NCI-H2107 treated with DMSO at 0.1 percent for 48 hours (cell line): Measurements from ENCODE around the gene AGBL1.

Source experiments
- DNase-seq: peaks from one replicate; lab custom pipeline; 2025; ENCODE audit not compliant: unreplicated experiment; lab: John Stamatoyannopoulos, UW

AGBL1 gene

GRCh38 chr15:86235667-86236066 lies 156.0 kb downstream of the AGBL1 start:
- DNase-seq, result no peak

DNA sequence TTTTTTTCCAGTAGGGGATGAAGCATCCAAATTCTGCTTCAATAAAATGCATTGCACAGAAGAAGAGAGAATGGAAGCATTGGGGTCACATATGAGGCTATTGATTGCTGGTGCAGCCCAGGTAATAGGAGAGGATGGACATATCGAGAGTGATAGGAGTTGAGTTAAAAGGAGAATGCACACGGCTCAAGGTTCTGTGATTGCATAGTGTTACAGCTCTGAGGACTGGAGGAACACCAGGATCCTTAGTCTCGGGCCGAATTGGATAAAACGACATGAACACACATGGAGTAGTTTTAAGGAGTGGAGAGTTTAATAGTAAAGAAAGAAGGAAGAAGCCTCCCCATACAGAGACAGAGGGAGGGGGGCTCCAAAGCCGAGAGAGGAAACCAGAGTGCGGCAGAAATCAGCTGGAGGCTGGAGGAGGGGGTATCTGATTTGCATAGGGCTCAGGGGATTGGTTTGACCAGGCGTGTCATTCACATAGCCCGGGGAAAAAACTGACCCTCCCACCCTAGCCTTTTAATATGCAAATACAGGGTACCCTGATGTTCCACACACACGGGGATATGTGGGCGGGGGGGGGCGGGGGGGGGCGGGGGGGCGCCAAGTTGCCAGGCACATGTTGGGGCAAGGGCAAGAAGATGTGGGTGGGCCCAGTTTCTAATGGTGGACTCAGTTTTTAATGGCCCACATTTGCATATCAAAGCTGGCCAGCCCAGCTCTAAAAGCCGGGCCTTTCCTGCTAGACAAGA lies 156.9 kb downstream of the AGBL1 start:
- DNase-seq, result no peak

DNA sequence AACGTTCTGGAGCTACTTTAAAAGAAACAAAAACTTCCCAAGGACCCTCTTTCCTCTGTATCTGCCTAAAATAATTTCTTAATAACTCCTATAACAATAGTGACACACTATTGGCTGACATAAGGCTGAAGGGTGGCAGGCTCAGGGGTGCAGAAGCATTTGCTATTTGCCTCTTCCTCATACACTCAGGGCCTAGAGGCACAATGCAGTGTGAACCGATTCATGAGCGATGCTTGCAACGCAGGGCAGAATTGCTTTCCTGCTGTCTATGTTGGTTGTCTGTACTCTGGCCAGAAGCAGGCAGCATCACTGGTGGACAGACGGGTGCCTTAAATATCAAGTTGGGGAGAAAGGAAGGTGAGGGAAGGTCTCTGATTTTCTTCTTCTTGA lies 157.4 kb downstream of the AGBL1 start:
- no peak for DNase-seq

- no peak for DNase-seq
These were observed 167.7 kb downstream of the AGBL1 start for GRCh38 chr15:86247249-86247955.

GRCh38 chr15:86255247-86255646 lies 175.6 kb downstream of the AGBL1 start:
- no peak for DNase-seq

DNA sequence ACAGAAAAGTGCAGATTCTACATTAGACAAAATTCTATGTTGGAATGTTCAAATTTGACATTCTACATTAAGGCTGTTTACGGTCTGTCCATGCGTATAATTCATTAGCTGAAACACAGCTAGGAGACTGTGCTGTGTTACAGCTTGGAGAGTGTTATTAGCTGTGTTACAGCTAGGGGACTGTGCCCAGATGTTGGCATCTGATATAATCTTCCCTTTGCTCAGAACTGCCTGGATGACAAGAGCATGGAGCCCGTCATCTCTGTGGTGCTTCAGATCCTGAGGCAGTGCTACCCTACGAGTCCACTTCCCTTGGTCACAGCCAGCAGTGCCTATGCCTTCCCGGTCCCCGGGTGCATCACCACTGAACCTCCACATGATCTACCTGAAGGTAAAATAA lies 177.0 kb downstream of the AGBL1 start:
- no peak for DNase-seq

GRCh38 chr15:86259589-86259988 lies 179.9 kb downstream of the AGBL1 start:
- DNase-seq, result no peak

GRCh38 chr15:86263230-86263629 lies 183.6 kb downstream of the AGBL1 start:
- no peak for DNase-seq

- no peak for DNase-seq
These were observed 187.3 kb downstream of the AGBL1 start for GRCh38 chr15:86266896-86267484.

- DNase-seq, result no peak
These were observed 188.2 kb downstream of the AGBL1 start for GRCh38 chr15:86267892-86268291.

DNA sequence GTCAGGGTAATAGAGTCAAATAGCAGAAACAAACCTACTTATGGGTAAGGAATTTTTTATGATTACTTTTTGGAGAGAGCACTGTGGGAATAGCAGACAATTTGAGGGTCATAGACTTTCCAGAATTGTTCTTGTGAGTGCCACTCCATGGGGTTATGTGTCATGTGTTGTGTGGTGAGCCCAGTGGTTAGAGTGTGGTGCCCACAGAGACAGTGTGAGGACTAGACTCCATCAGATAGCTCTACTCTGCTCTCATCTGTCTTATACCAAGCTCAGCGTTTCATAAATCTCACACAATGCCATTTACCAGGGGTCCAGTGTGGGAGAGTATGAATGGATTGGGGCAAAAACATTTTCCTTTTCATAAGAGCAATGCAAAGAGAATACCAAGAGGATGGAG lies 188.9 kb downstream of the AGBL1 start:
- no peak for DNase-seq

GRCh38 chr15:86273309-86273708 lies 193.6 kb downstream of the AGBL1 start:
- no peak for DNase-seq

- DNase-seq, result no peak
These were observed 195.7 kb downstream of the AGBL1 start for GRCh38 chr15:86275361-86275760.

GRCh38 chr15:86278586-86278985 lies 198.9 kb downstream of the AGBL1 start:
- no peak for DNase-seq

DNA sequence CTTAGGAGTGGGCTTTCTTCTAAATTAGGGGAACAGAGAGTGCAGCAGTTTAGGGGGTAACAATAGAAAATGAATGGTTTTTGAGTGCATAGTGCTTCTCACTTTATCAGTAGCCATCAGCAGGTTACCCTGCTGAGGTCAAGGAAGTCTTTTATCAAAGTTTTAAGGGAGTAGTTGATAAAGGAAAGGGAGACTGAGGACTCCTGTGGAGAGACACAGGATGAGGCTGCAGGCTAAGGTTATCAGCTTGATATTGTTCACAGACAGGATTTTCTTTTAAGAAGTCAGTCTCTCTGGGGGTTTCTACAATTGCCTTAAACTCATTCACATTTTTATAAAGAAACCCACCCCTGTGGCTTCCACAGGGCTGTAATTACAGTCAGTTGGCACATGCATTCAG lies 205.0 kb downstream of the AGBL1 start:
- DNase-seq, result no peak

- DNase-seq, result no peak
These were observed 215.8 kb downstream of the AGBL1 start for GRCh38 chr15:86295511-86295910.

DNA sequence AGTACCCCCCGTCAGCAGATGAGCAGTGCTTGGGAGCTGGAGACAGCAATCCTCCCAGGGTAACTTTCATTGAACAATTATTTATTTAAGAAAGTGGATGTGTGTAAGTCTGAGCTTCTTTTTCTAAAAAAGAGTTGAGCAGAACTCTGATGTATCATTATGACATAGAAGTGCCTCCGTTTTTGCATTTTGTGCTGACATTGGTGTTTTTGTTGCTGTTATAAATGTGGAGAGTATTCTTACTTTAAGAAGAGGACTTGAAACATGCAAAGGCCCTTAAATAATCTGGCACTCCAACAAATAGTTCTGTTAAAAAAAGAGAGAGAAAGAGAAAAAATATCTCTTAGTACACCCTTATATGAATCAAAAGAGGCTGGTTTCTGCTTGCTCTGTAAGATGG lies 217.1 kb downstream of the AGBL1 start:
- DNase-seq, result no peak

DNA sequence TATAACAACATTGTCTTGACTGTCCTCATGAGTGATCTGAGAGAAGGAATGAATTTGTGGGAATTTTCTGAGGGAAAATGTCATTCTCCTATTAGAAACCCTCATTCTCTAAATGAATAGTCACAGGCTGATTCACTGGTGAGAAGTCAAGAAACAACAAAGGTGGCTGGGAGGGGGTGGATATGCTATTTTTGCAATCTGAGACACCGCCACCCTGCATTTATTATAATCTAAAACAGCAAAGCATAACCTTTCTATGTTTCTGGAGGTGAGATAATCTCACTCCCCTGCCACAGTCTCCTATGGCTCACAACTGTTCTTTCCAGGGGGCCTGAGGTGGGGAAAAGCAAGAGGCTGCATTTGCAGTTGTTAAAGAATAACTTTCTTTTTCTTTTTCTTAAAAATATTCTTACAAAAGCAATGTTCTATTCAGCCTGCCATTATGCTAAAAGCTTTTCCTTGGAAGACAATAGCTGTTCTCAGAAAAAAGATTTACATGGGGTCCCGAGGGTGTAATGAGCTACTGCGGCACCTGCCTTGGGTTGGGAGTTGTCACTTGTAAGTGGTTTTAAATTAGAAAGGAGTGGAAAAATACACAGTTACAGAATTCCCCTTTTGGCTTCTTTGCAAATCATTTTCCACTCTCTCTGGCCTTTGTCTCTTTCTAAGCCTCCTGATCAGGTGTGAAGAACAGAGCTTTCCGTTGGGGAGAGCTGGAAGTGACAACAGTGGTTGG lies 220.9 kb downstream of the AGBL1 start:
- no peak for DNase-seq

- no peak for DNase-seq
These were observed 232.1 kb downstream of the AGBL1 start for GRCh38 chr15:86311568-86312280.

- DNase-seq, result no peak
These were observed 232.8 kb downstream of the AGBL1 start for GRCh38 chr15:86312486-86312885.

DNA sequence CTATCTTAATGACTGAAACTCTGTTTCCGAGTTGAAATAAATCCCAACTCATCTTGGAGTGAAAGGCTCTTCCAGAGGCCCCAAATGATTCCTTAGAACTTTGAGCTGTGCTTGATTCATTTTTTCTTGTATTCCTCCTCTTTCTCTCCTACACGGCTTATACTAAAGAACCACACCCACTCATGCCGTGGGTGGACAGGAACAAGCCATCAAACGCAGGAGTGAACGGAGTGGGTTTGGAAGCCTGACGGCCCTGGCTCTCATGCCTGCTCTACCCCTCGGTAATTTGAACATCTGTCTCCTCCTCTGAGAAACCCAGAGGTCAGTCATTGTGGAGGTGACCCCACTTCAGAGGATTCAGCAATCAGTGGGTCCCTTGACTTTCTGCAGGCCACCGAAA lies 236.5 kb downstream of the AGBL1 start:
- no peak for DNase-seq
